ENCODE measurements around the gene PAK1. TPM values are rescaled to one million over a fixed set of nuclear protein-coding genes. Genes with fewer than 3 reads are reported as not detected.

The PAK1 gene
- total and polyA plus RNA-seq, 10 of the 15 experiments (the other 5 are each of a cell fraction or from before 2014, with no cell fraction given), result 43.8 to 321 (median 110) TPM

DNA sequence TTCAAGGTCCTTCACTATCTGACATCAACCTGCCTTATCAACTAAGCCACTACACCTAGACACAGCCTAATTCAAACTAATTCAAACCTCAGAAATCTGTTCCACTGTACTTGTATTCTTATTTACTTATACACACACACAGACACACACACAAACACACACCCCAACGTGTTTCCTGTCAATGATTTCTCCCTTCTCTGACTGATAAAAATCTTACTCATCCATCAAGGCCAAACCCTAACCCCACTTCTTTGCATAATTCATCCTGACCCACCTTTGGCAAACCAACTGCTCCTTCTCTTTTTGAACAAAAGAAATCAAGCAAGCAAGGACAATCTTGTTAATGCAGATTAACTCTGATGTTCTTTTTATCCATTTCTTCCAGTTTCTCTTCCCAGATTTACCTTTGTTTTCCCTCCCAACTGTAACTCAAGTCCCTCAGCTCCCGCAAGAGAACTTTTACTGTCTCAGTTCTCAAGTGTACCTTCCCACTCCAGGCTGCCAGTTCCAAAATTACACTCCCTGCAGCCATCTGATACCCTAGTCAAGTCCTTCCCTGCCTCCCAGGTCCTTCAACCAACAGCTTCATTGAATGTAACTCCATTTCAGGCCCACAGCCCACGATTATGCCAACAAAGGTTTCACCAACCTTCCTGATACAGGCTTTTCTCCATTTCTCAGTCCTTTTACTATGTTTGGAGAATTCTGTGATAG lies 78.3 kb downstream of the PAK1 start:
- FAIRE-seq (peak; percentile 7), DNase-seq (ENCODE audit: low read depth, low spot score) (no peak), ATAC-seq (peak; percentile 38; the same call in 2 of the 3 replicates)
- Histone ChIP-seq H2AFZ (ENCODE audit: control insufficient read depth, low read depth, low read length) (no peak overlapping the region), H3K9ac (ENCODE audit: control insufficient read depth, insufficient read depth, low read length) (no peak overlapping the region), H3K27me3 (replicated peaks in 1 of 2; ENCODE audit: control insufficient read depth in 2 of 2, insufficient read depth in 2 of 2, low read length in 1 of 2) (no peaks in the 10 kb centered on the region), H4K20me1 (ENCODE audit: control insufficient read depth, insufficient read depth) (peaks cover under 1% of the 10 kb centered on the region; the same call in 1 of the 2 replicates), H3K4me1 (ENCODE audit: control insufficient read depth, insufficient read depth, low read length) (peaks cover 4% of the 10 kb centered on the region; the same call in 1 of the 2 replicates), H3K4me3 (no peak overlapping the region), H3K4me2 (ENCODE audit: control insufficient read depth, insufficient read depth) (no peak overlapping the region), H3K79me2 (ENCODE audit: control insufficient read depth, insufficient read depth, low read length) (peaks cover 64% of the 10 kb centered on the region), H3K9me3 (replicated peaks; ENCODE audit: control insufficient read depth, insufficient read depth, low read length) (no peaks in the 10 kb centered on the region), H3K27ac (ENCODE audit: control insufficient read depth, insufficient read depth) (no peak overlapping the region), H3K36me3 (ENCODE audit: control insufficient read depth in 2 of 2, insufficient read depth in 2 of 2, low read length in 1 of 2) (peaks cover 0 to 12% of the 10 kb centered on the region in 2 experiments; a peak in 1 of 4 replicates)
- SMC1A ChIA-PET (ENCODE audit: uncharacterized antibody, unreplicated experiment), result interaction anchor here (0.7 to 1.6 kb wide), 9 partner anchors 10 to 76 kb away, joined by 3 to 5 read pairs (median 3); no protein-coding TSS in a partner anchor
- CTCF ChIA-PET, result interaction anchor here (0.7 to 1.5 kb wide), 2 partner anchors 105 to 153 kb away, joined by 3 to 4 read pairs; no protein-coding TSS in a partner anchor
- no TSS peak for BruUV-seq (replicated peaks)
- POLR2A ChIA-PET, result no interaction called here
- in situ Hi-C loops (cut with MboI), result no loop called here
- RAD21 ChIA-PET (ENCODE audit: unreplicated experiment), result interaction anchor here (1.0 kb wide), 1 partner anchor 15 kb away, joined by 3 read pairs; no protein-coding TSS in a partner anchor
- TF ChIP-seq KAT2A (conservative IDR thresholded peaks at IDR 0.05; ENCODE audit: control insufficient read depth, low read depth, low read length) (no peak), POU2F2 (IDR thresholded peaks at IDR 0.05; ENCODE audit: borderline replicate concordance, low read depth, low read length) (no peak), BHLHE40 (IDR thresholded peaks at IDR 0.05; ENCODE audit: borderline replicate concordance in 1 of 2, low read depth in 2 of 2, low read length in 1 of 2) (no peak), NFYB (IDR thresholded peaks at IDR 0.05; ENCODE audit: insufficient read depth, low read depth, low read length) (no peak), ATF7 (IDR thresholded peaks at IDR 0.05; ENCODE audit: low read depth) (no peak), HSF1 (IDR thresholded peaks at IDR 0.05; ENCODE audit: low read depth, low read length) (no peak)
- TF ChIP-seq, protein P1, sequence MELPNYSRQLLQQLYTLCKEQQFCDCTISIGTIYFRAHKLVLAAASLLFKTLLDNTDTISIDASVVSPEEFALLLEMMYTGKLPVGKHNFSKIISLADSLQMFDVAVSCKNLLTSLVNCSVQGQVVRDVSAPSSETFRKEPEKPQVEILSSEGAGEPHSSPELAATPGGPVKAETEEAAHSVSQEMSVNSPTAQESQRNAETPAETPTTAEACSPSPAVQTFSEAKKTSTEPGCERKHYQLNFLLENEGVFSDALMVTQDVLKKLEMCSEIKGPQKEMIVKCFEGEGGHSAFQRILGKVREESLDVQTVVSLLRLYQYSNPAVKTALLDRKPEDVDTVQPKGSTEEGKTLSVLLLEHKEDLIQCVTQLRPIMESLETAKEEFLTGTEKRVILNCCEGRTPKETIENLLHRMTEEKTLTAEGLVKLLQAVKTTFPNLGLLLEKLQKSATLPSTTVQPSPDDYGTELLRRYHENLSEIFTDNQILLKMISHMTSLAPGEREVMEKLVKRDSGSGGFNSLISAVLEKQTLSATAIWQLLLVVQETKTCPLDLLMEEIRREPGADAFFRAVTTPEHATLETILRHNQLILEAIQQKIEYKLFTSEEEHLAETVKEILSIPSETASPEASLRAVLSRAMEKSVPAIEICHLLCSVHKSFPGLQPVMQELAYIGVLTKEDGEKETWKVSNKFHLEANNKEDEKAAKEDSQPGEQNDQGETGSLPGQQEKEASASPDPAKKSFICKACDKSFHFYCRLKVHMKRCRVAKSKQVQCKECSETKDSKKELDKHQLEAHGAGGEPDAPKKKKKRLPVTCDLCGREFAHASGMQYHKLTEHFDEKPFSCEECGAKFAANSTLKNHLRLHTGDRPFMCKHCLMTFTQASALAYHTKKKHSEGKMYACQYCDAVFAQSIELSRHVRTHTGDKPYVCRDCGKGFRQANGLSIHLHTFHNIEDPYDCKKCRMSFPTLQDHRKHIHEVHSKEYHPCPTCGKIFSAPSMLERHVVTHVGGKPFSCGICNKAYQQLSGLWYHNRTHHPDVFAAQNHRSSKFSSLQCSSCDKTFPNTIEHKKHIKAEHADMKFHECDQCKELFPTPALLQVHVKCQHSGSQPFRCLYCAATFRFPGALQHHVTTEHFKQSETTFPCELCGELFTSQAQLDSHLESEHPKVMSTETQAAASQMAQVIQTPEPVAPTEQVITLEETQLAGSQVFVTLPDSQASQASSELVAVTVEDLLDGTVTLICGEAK (IDR thresholded peaks at IDR 0.05; ENCODE audit: borderline replicate concordance), result no peak
- intact Hi-C loops (cut with micrococcal nuclease; ENCODE audit: unreplicated experiment), result no loop called here
- 62% methylated on average over 3 of the region's 3 CpGs for WGBS (ENCODE audit: insufficient coverage, insufficient replicate concordance, low lambda C conversion rate, missing lambda C conversion rate)

All from GM12878 (cell line).